Femur (tissue), 1 donor: Measurements from ENCODE around the gene MAST3.
A peak's percentile ranks its signal among the peaks of the same experiment; 100 is the strongest.

Experiments
- DNase-seq: peaks from one replicate; pipeline ENCODE4 v3.0.0-alpha.2; 2017

The MAST3 gene

GRCh38 chr19:18097217-18097992 lies at the start of gene MAST3:
Gene MAST3, plus strand, starts transcription at chr19:18097778. Its CDS starts 15 bp downstream, at chr19:18097793.
- DNase-seq = peak; percentile 86

GRCh38 chr19:18049385-18049784 lies 48.2 kb upstream of the MAST3 start:
- peak; percentile 87 for DNase-seq

- DNase-seq = no peak
Measured at GRCh38 chr19:18051887-18052286, 45.7 kb upstream of the MAST3 start.

GRCh38 chr19:18053576-18054219 lies 43.9 kb upstream of the MAST3 start:
- DNase-seq = no peak

- no peak for DNase-seq
Measured at GRCh38 chr19:18055967-18056366, 41.6 kb upstream of the MAST3 start.

GRCh38 chr19:18057557-18057956 lies 40.0 kb upstream of the MAST3 start:
- DNase-seq = peak; percentile 40

GRCh38 chr19:18058208-18059009 lies 39.2 kb upstream of the MAST3 start:
- DNase-seq = peak; percentile 89

GRCh38 chr19:18059297-18059696 lies 38.3 kb upstream of the MAST3 start:
- DNase-seq = no peak

- no peak for DNase-seq
Measured at GRCh38 chr19:18059902-18060301, 37.7 kb upstream of the MAST3 start.

- no peak for DNase-seq
Measured at GRCh38 chr19:18060472-18060871, 37.1 kb upstream of the MAST3 start.

GRCh38 chr19:18062028-18062427 lies 35.5 kb upstream of the MAST3 start:
- DNase-seq = no peak

- DNase-seq = no peak
Measured at GRCh38 chr19:18063463-18063862, 34.1 kb upstream of the MAST3 start.

- no peak for DNase-seq
Measured at GRCh38 chr19:18065173-18065495, 32.4 kb upstream of the MAST3 start.

GRCh38 chr19:18068395-18068794 lies 29.2 kb upstream of the MAST3 start:
- no peak for DNase-seq

- DNase-seq = no peak
Measured at GRCh38 chr19:18069383-18069782, 28.2 kb upstream of the MAST3 start.

- DNase-seq = no peak
Measured at GRCh38 chr19:18070181-18070580, 27.4 kb upstream of the MAST3 start.

- no peak for DNase-seq
Measured at GRCh38 chr19:18072335-18072734, 25.2 kb upstream of the MAST3 start.

GRCh38 chr19:18073197-18073596 lies 24.4 kb upstream of the MAST3 start:
- DNase-seq = no peak

- DNase-seq = no peak
Measured at GRCh38 chr19:18074192-18074591, 23.4 kb upstream of the MAST3 start.

- no peak for DNase-seq
Measured at GRCh38 chr19:18083929-18084684, 13.5 kb upstream of the MAST3 start.

- DNase-seq = no peak
Measured at GRCh38 chr19:18085702-18086457, 11.7 kb upstream of the MAST3 start.

GRCh38 chr19:18086590-18087138 lies 10.9 kb upstream of the MAST3 start, which contains the start of gene IL12RB1:
Gene IL12RB1, minus strand, starts transcription at chr19:18086934. Its CDS starts 111 bp downstream, at chr19:18086823.
- DNase-seq = no peak
